Medulla oblongata (tissue), 1 donor: ENCODE data around the gene ECD.
"Not testable (repeated sequence)": the region's sequence is repeated elsewhere in the genome, so short reads cannot be mapped to it uniquely, and the experiment has no call there.

ENCODE experiments used
- DNase-seq: peaks from one replicate; pipeline ENCODE4 v3.0.0-alpha.2; 2015; ENCODE audit errors: extremely low spot score

The ECD gene

GRCh38 chr10:73159038-73159648 lies 8.7 kb downstream of the ECD start:
- peak; percentile 76 for DNase-seq

GRCh38 chr10:73156054-73156453 lies 11.8 kb downstream of the ECD start:
- no peak for DNase-seq

- no peak for DNase-seq
Measured at GRCh38 chr10:73152009-73152408, 15.8 kb downstream of the ECD start.

- DNase-seq = not testable (repeated sequence)
Measured at GRCh38 chr10:73150633-73151413, 17.0 kb downstream of the ECD start.

GRCh38 chr10:73141603-73142002 lies 26.2 kb downstream of the ECD start:
- no peak for DNase-seq

GRCh38 chr10:73139251-73139650 lies 28.6 kb downstream of the ECD start:
- no peak for DNase-seq

GRCh38 chr10:73136627-73137026 lies 31.2 kb downstream of the ECD start:
- no peak for DNase-seq

- DNase-seq = no peak
Measured at GRCh38 chr10:73134727-73135126, 33.1 kb downstream of the ECD start.

- no peak for DNase-seq
Measured at GRCh38 chr10:73131913-73132686, 35.7 kb downstream of the ECD start.

GRCh38 chr10:73131301-73131700 lies 36.5 kb downstream of the ECD start:
- DNase-seq = no peak

- no peak for DNase-seq
Measured at GRCh38 chr10:73126343-73126742, 41.5 kb downstream of the ECD start.

- no peak for DNase-seq
Measured at GRCh38 chr10:73119952-73120351, 47.9 kb downstream of the ECD start.

- no peak for DNase-seq
Measured at GRCh38 chr10:73119457-73119856, 48.4 kb downstream of the ECD start.

GRCh38 chr10:73117976-73118743 lies 49.6 kb downstream of the ECD start:
- DNase-seq = no peak

- no peak for DNase-seq
Measured at GRCh38 chr10:73116017-73116416, 51.8 kb downstream of the ECD start.

GRCh38 chr10:73113551-73113950 lies 54.3 kb downstream of the ECD start:
- no peak for DNase-seq

GRCh38 chr10:73112032-73112431 lies 55.8 kb downstream of the ECD start:
- not testable (repeated sequence) for DNase-seq

- peak; percentile 96 for DNase-seq
Measured at GRCh38 chr10:73110345-73110849, 57.4 kb downstream of the ECD start, which contains the start of gene NUDT13. NUDT13 (plus strand) TSS chr10:73110455; CDS start chr10:73114366, 3,911 bp downstream.

- DNase-seq = not testable (repeated sequence)
Measured at GRCh38 chr10:73109248-73109652, 58.6 kb downstream of the ECD start.

GRCh38 chr10:73106301-73106700 lies 61.5 kb downstream of the ECD start:
- DNase-seq = no peak

- DNase-seq = no peak
Measured at GRCh38 chr10:73099141-73099540, 68.7 kb downstream of the ECD start.

- DNase-seq = no peak
Measured at GRCh38 chr10:73097305-73097670, 70.5 kb downstream of the ECD start.
